ENCODE results near the gene POU6F2. TPM values are rescaled to one million over a fixed set of nuclear protein-coding genes. Genes with fewer than 3 reads are reported as not detected.
"Not testable (repeated sequence)": the region's sequence is repeated elsewhere in the genome, so short reads cannot be mapped to it uniquely, and the experiment has no call there.

POU6F2 gene
- total RNA-seq, 2 experiments from 2014 or later: 0.32 TPM; not detected in 1

- DNase-seq (no peak), ATAC-seq (no peak)
- Mint-ChIP-seq H3K27me3 (peaks cover 3% of the 10 kb centered on the region), H3K36me3 (no peaks in the 10 kb centered on the region), H3K9me3 (ENCODE audit: low read depth) (no peaks in the 10 kb centered on the region), H3K4me1 (no peaks in the 10 kb centered on the region), H3K4me3 (no peak overlapping the region), H3K27ac (no peak overlapping the region)
- CTCF ChIA-PET: no interaction called here
Measured at GRCh38 chr7:39313376-39313775, 335.7 kb downstream of the POU6F2 start.

DNA sequence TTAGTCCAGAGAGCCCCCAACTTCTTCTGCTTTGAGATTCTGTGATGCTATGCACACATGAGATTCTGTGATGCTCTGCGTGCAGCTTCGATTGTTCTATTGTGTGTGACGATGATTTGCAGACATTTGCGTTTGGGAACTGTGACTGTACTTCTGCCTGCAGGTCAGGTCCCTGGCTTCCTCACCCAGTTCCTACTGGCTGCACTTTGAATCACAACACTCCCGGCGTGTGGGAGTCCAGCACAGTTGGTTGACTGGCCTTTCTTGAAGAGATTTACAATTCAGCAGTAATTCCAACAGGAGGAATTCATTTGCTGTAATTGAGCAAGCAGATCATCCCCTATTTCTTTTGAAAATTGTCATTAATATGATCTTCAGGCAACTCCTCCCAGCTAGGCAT lies 336.3 kb downstream of the POU6F2 start:
- Mint-ChIP-seq H3K27ac (no peak overlapping the region), H3K27me3 (peaks cover 3% of the 10 kb centered on the region), H3K4me1 (no peaks in the 10 kb centered on the region), H3K9me3 (ENCODE audit: low read depth) (no peaks in the 10 kb centered on the region), H3K4me3 (no peak overlapping the region), H3K36me3 (no peaks in the 10 kb centered on the region)
- DNase-seq (no peak), ATAC-seq (no peak)
- CTCF ChIA-PET: no interaction called here

DNA sequence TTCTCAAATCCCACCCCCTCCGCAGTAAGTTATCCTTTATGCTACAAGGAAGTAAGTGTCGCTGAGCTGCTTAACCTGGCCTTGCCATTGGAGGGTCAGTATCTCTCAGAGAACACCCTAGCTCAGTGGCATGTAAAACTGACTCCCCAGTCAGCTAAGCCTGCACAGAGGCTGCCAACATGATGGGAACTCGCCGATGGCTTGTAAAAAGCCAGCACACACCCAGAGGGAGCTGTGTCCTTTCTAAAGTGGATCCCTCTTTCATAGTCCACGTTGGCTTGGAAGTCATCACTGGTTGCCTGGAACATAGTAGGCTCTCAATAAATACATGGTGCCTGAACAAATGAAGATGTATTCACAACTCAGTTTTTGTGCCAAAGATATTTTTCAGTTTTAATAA lies 339.4 kb downstream of the POU6F2 start:
- Mint-ChIP-seq H3K27me3 (no peaks in the 10 kb centered on the region), H3K27ac (no peak overlapping the region), H3K9me3 (ENCODE audit: low read depth) (no peaks in the 10 kb centered on the region), H3K4me3 (no peak overlapping the region), H3K4me1 (no peaks in the 10 kb centered on the region), H3K36me3 (no peaks in the 10 kb centered on the region)
- CTCF ChIA-PET: interaction anchor here (0.6 kb wide), 1 partner anchor 167 kb away, joined by 3 read pairs; no protein-coding TSS in a partner anchor
- DNase-seq (no peak), ATAC-seq (no peak)

- no peak for DNase-seq
- Mint-ChIP-seq H3K9me3 (ENCODE audit: low read depth) (no peaks in the 10 kb centered on the region), H3K27me3 (no peaks in the 10 kb centered on the region), H3K27ac (no peak overlapping the region), H3K36me3 (no peaks in the 10 kb centered on the region), H3K4me3 (no peak overlapping the region), H3K4me1 (no peaks in the 10 kb centered on the region)
- CTCF ChIA-PET: no interaction called here
- no peak for ATAC-seq
Measured at GRCh38 chr7:39317896-39318295, 340.2 kb downstream of the POU6F2 start.

DNA sequence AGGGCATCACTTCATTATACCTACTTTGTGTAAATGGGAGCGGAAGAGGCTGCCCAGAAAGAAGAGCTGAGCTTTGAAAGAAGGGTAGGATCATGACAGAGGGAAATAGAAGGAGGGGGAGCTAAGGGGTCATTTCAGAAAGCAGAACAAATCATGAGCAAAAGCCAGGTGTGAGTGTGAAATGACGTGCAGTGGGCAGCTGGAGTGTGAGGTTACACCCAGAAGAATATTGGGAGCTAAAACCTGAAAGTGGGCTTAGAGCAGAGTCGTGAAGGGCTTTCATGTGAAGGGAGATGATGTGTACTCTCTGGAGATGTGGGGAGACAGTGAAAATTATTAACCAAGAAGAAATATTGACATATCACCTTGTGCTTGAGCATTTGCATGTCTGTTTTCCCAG lies 343.5 kb downstream of the POU6F2 start:
- no peak for ATAC-seq
- H3K36me3 Mint-ChIP-seq: no peaks in the 10 kb centered on the region
- DNase-seq: no peak
- CTCF ChIA-PET: no interaction called here
- no peaks in the 10 kb centered on the region for H3K9me3 Mint-ChIP-seq (ENCODE audit: low read depth)
- no peaks in the 10 kb centered on the region for H3K4me1 Mint-ChIP-seq
- no peak overlapping the region for H3K27ac Mint-ChIP-seq
- peaks cover 9% of the 10 kb centered on the region for H3K27me3 Mint-ChIP-seq
- no peak overlapping the region for H3K4me3 Mint-ChIP-seq

DNA sequence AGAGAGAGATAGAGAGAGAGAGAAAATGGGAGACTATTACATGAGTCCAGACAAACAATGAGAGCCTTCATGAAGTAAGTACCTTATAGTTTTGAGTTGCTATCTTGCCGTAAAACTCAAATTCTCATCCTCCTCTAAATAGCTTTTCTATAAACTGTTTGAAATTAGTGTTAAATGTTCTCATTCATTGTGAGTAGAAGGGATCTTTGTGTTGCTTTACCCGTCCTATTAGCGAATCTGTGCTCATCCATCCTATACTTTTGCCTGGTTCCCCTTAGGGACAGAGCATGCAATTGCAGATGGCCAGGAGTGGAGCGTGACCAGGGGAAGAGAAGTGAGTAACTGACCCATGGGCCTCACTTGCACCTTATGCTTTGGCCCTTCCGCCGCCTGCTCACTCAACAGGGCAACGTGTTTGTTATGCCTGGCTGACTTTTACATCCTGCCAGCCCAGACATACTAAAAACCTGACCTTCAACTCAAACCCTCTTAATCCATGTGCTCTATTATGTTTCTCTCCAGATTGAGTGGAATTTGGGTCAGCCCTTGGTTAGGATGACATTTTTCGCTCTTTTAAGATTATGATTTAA lies 344.3 kb downstream of the POU6F2 start:
- Mint-ChIP-seq H3K36me3 (no peaks in the 10 kb centered on the region), H3K27me3 (peaks cover 11% of the 10 kb centered on the region), H3K4me3 (no peak overlapping the region), H3K4me1 (no peaks in the 10 kb centered on the region), H3K9me3 (ENCODE audit: low read depth) (no peaks in the 10 kb centered on the region), H3K27ac (no peak overlapping the region)
- CTCF ChIA-PET: interaction anchor here (0.6 kb wide), 1 partner anchor 1511 kb away, joined by 4 read pairs; no protein-coding TSS in a partner anchor
- DNase-seq (no peak), ATAC-seq (no peak)

- no peak overlapping the region for H3K27ac Mint-ChIP-seq
- H3K27me3 Mint-ChIP-seq: peaks cover 11% of the 10 kb centered on the region
- ATAC-seq: no peak
- no peak overlapping the region for H3K4me3 Mint-ChIP-seq
- DNase-seq: no peak
- no peaks in the 10 kb centered on the region for H3K9me3 Mint-ChIP-seq (ENCODE audit: low read depth)
- CTCF ChIA-PET: no interaction called here
- no peaks in the 10 kb centered on the region for H3K36me3 Mint-ChIP-seq
- H3K4me1 Mint-ChIP-seq: no peaks in the 10 kb centered on the region
Measured at GRCh38 chr7:39324139-39324760, 346.5 kb downstream of the POU6F2 start.

- H3K4me3 Mint-ChIP-seq; H3K36me3 Mint-ChIP-seq; ATAC-seq; H3K27ac Mint-ChIP-seq; H3K27me3 Mint-ChIP-seq; H3K4me1 Mint-ChIP-seq; H3K9me3 Mint-ChIP-seq (ENCODE audit: low read depth); DNase-seq; CTCF ChIA-PET: not testable (repeated sequence)
Measured at GRCh38 chr7:39331607-39332006, 353.9 kb downstream of the POU6F2 start.

DNA sequence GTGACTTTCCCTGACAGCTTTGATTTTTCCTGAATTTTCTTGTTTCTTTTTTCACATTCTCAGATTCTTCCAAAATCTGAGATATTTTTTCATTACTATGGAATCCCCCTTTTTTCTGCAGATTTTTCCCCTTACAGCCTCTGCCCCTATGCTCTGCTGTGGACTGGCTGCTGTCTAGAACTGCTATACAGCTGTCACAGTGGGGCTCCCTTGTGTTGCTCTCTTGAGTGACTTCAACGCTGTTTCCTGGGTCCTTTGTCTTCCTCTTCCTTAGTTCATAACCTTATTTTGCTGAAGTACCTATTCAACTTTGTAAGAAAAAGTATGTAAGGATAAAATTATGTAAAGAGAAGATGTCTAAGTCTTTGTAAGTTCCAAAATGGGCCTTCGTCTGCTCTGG lies 354.4 kb downstream of the POU6F2 start:
- H3K9me3 Mint-ChIP-seq (ENCODE audit: low read depth): no peaks in the 10 kb centered on the region
- no peak overlapping the region for H3K4me3 Mint-ChIP-seq
- CTCF ChIA-PET: no interaction called here
- no peaks in the 10 kb centered on the region for H3K4me1 Mint-ChIP-seq
- DNase-seq (no peak), ATAC-seq (no peak)
- no peak overlapping the region for H3K27ac Mint-ChIP-seq
- no peaks in the 10 kb centered on the region for H3K36me3 Mint-ChIP-seq
- peaks cover 8% of the 10 kb centered on the region for H3K27me3 Mint-ChIP-seq

DNA sequence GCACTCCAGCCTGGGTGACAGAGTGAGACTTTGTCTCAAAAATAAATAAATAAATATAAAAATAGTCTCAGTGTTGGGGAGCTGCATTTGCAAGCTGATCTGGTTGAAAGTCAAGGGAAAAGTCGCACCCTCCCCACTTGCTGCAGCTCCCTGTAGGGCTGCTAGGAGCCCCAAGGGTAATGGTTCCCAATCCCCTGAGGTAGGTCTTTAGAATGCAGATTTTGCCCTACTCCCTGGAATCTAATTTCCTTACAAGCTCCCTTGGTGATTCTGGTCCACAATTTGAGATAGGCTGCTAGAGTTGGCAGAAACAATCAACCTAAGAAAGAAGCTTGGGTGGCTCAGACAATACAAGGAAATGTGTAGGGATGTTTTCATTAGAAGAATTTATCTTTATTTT lies 356.0 kb downstream of the POU6F2 start:
- Mint-ChIP-seq H3K4me1 (no peaks in the 10 kb centered on the region), H3K27ac (no peak overlapping the region), H3K36me3 (no peaks in the 10 kb centered on the region), H3K27me3 (peaks cover 8% of the 10 kb centered on the region), H3K9me3 (ENCODE audit: low read depth) (no peaks in the 10 kb centered on the region), H3K4me3 (no peak overlapping the region)
- no peak for ATAC-seq
- no peak for DNase-seq
- CTCF ChIA-PET: no interaction called here

DNA sequence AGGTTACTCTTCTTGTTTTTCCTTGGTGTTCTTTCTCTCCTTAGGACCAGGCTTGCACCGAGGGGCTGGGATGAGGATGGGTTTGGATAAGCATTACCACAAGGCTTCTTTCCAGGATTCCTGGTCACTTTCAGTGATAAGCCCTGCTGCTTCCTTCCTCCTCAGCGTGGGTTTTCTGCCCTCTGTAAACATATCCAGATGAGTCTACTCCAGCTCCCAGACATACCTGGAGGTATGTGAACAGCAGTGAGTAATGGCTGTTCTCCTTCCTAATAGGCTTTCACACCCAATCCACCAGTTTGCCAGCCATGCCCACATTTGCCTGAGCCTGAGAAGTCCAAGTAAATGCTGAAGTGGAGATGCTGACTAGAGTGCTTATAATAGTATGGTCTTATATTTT lies 358.7 kb downstream of the POU6F2 start:
- H3K27ac Mint-ChIP-seq: no peak overlapping the region
- H3K4me1 Mint-ChIP-seq: no peaks in the 10 kb centered on the region
- DNase-seq (no peak), ATAC-seq (no peak)
- H3K27me3 Mint-ChIP-seq: peaks cover 10% of the 10 kb centered on the region
- CTCF ChIA-PET: no interaction called here
- H3K9me3 Mint-ChIP-seq (ENCODE audit: low read depth): no peaks in the 10 kb centered on the region
- no peak overlapping the region for H3K4me3 Mint-ChIP-seq
- no peaks in the 10 kb centered on the region for H3K36me3 Mint-ChIP-seq

DNA sequence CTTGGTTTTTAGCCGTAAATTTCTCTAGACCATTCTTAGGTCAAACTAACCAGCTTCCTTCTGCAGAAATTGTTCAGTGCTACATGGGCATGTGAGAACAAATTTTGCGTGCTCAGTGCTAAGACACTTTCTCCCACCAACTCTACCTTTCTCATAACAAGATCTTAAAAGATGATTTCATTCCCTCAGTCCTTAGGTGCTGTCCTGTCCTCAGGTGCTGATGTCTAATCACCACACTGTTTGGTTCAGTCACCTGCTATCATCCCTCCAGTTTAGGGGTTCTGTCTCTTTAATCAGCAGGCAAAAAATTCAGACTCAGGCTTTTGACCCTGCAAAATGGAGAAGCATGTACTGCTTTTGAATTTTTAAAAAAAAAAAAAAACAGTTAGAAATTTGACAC lies 361.0 kb downstream of the POU6F2 start:
- Mint-ChIP-seq H3K4me1 (no peaks in the 10 kb centered on the region), H3K36me3 (no peaks in the 10 kb centered on the region), H3K27me3 (peaks cover 9% of the 10 kb centered on the region), H3K4me3 (no peak overlapping the region), H3K9me3 (ENCODE audit: low read depth) (no peaks in the 10 kb centered on the region), H3K27ac (no peak overlapping the region)
- DNase-seq: no peak
- CTCF ChIA-PET: no interaction called here
- ATAC-seq: no peak

GRCh38 chr7:39339591-39339990 lies 361.9 kb downstream of the POU6F2 start:
- no peak overlapping the region for H3K27ac Mint-ChIP-seq
- no peak overlapping the region for H3K4me3 Mint-ChIP-seq
- CTCF ChIA-PET: no interaction called here

GRCh38 chr7:39341083-39341482 lies 363.4 kb downstream of the POU6F2 start:
- Mint-ChIP-seq H3K4me3 (no peak overlapping the region), H3K4me1 (no peaks in the 10 kb centered on the region), H3K27me3 (peaks cover 13% of the 10 kb centered on the region), H3K36me3 (no peaks in the 10 kb centered on the region), H3K9me3 (ENCODE audit: low read depth) (no peaks in the 10 kb centered on the region), H3K27ac (no peak overlapping the region)
- CTCF ChIA-PET: no interaction called here
- ATAC-seq (no peak), DNase-seq (no peak)

More at GRCh38 chr7:39339591-39339990, 361.9 kb downstream of the POU6F2 start:
- H3K4me1 Mint-ChIP-seq: no peaks in the 10 kb centered on the region
- peaks cover 7% of the 10 kb centered on the region for H3K27me3 Mint-ChIP-seq
- DNase-seq (no peak), ATAC-seq (no peak)
- H3K9me3 Mint-ChIP-seq (ENCODE audit: low read depth): no peaks in the 10 kb centered on the region
- no peaks in the 10 kb centered on the region for H3K36me3 Mint-ChIP-seq
